HL-60 (cell line): ENCODE results near the gene GRID1.

Source experiments
- DNase-seq, 2 experiments: peaks; one replicate each; pipeline ENCODE4 v3.0.0-alpha.2; 2010 to 2020; ENCODE audit warnings: low read depth in 1 of 2, low spot score in 1 of 2
- H3K27ac ChIP-seq: fragments of 250-450 bp; sonication (Bioruptor Pico); replicated peaks from 2 replicates; pipeline ENCODE4 v1.5.1; 2020; ENCODE audit warnings: mild to moderate bottlenecking, moderate library complexity
- H3K27me3 ChIP-seq: fragments of 250-450 bp; sonication (Bioruptor Pico); 2 replicates; pipeline ENCODE4 v1.5.1; 2021; ENCODE audit warnings: mild to moderate bottlenecking, moderate library complexity; ENCODE audit not compliant: insufficient read depth, poor library complexity, severe bottlenecking
- H3K4me3 ChIP-seq: replicated peaks from 2 replicates; pipeline ENCODE4 v1.5.1; 2011; ENCODE audit warnings: mild to moderate bottlenecking, control low read depth, low read length; ENCODE audit not compliant: insufficient read depth
- CTCF ChIP-seq: IDR thresholded peaks from one replicate; pipeline ENCODE4 v1.5.1; 2011; ENCODE audit warnings: low read length, control low read depth, inconsistent platforms; ENCODE audit not compliant: insufficient read depth
- GABPA ChIP-seq: IDR thresholded peaks from 2 replicates; pipeline ENCODE4 v1.6.1; 2012; ENCODE audit warnings: low read depth
- POLR2AphosphoS5 ChIP-seq: IDR thresholded peaks from 2 replicates; pipeline ENCODE4 v1.6.1; 2012; ENCODE audit warnings: low read depth
- REST ChIP-seq: IDR thresholded peaks from 2 replicates; pipeline ENCODE4 v1.6.1; 2012; ENCODE audit warnings: low read depth; ENCODE audit not compliant: insufficient replicate concordance
- SPI1 ChIP-seq: IDR thresholded peaks from 2 replicates; pipeline ENCODE4 v1.6.1; 2012; ENCODE audit warnings: low read depth, mild to moderate bottlenecking, borderline replicate concordance

Gene GRID1

GRCh38 chr10:86349940-86350630 is 16.5 kb downstream of the GRID1 start:
- H3K27me3 ChIP-seq, result no peaks in the 10 kb centered on the region
- TF ChIP-seq GABPA (no peak), SPI1 (no peak), POLR2AphosphoS5 (no peak), REST (no peak), CTCF (no peak)
- H3K27ac ChIP-seq, result no peak overlapping the region
- no peak overlapping the region for H3K4me3 ChIP-seq
- no peak for DNase-seq

GRCh38 chr10:86349474-86349873 is 17.1 kb downstream of the GRID1 start:
- no peak overlapping the region for H3K27ac ChIP-seq
- TF ChIP-seq GABPA (no peak), CTCF (peak; percentile 26)
- no peak for DNase-seq

GRCh38 chr10:86348321-86349210 is 18.0 kb downstream of the GRID1 start:
- no peaks in the 10 kb centered on the region for H3K27me3 ChIP-seq
- no peak overlapping the region for H3K4me3 ChIP-seq
- DNase-seq, result no peak
- no peak overlapping the region for H3K27ac ChIP-seq
- no peak for TF ChIP-seq REST
- TF ChIP-seq SPI1, result no peak
- no peak for TF ChIP-seq GABPA

More at GRCh38 chr10:86349474-86349873, 17.1 kb downstream of the GRID1 start:
- Histone ChIP-seq H3K4me3 (no peak overlapping the region), H3K27me3 (no peaks in the 10 kb centered on the region)

GRCh38 chr10:86347856-86348255 is 18.7 kb downstream of the GRID1 start:
- Histone ChIP-seq H3K4me3 (no peak overlapping the region), H3K27me3 (no peaks in the 10 kb centered on the region), H3K27ac (no peak overlapping the region)
- no peak for DNase-seq
- TF ChIP-seq GABPA (no peak), CTCF (no peak)
